Epithelial cell of esophagus (primary cell): ENCODE results near the gene NDUFB5.

Experiments
- DNase-seq: peaks from one replicate; pipeline ENCODE4 v3.0.0; 2010; ENCODE audit warnings: low read depth
- H3K4me3 ChIP-seq: 2 replicates; pipeline ENCODE4 v1.5.1; 2011; ENCODE audit warnings: mild to moderate bottlenecking, low read length, control low read depth
- TF ChIP-seq, protein P1 (sequence below): IDR thresholded peaks from 2 replicates; pipeline ENCODE4 v1.5.1; 2011; ENCODE audit warnings: low read depth, mild to moderate bottlenecking, low read length, control low read depth, inconsistent platforms; ENCODE audit not compliant: insufficient read depth; ENCODE audit errors: missing control alignments

NDUFB5 gene

DNA sequence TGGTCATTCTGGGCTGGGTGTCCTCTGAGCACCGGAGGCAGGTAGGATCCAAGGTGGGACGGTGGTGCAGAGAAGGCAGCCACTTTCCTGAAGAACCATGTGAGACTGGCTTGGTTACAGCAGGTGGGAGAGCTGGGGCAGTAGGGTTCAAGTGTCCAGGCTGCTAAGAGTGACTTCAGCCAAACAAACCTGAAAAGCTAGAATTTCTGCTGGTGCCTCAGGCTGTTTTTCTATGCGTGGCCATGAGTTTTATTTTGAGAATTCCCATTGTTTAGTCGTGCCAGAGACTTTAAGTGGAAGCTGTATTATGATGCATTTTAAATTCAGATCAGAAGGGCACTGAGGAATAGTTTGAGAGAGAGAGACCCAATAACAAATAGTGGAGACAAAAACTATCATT lies 68.3 kb downstream of the NDUFB5 start:
- DNase-seq: peak; percentile 72
- TF ChIP-seq, protein P1, sequence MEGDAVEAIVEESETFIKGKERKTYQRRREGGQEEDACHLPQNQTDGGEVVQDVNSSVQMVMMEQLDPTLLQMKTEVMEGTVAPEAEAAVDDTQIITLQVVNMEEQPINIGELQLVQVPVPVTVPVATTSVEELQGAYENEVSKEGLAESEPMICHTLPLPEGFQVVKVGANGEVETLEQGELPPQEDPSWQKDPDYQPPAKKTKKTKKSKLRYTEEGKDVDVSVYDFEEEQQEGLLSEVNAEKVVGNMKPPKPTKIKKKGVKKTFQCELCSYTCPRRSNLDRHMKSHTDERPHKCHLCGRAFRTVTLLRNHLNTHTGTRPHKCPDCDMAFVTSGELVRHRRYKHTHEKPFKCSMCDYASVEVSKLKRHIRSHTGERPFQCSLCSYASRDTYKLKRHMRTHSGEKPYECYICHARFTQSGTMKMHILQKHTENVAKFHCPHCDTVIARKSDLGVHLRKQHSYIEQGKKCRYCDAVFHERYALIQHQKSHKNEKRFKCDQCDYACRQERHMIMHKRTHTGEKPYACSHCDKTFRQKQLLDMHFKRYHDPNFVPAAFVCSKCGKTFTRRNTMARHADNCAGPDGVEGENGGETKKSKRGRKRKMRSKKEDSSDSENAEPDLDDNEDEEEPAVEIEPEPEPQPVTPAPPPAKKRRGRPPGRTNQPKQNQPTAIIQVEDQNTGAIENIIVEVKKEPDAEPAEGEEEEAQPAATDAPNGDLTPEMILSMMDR: no peak

DNA sequence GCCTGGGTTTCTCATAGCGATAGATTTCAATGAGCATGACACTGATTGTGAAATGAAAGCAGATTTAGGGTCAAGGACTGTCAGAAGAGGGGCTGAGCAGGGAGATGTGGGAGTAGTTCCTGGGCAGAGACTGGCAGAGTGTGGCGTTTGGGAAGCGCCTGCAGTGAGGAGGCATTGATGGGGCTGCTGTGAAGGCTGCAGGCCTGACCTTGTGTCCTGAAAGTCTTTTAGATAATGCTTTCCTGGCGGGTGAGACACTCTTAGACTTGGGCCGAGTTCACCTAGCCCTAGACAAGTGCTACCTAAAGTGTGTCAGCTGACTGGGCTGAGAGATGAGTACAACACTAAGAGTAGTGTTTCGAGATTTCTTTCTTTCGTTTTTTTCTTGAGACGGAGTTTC lies 68.9 kb downstream of the NDUFB5 start:
- no peak for DNase-seq
- TF ChIP-seq, protein P1: no peak
- no peak overlapping the region for H3K4me3 ChIP-seq

More for the DNA sequence above, 68.3 kb downstream of the NDUFB5 start:
- no peak overlapping the region for H3K4me3 ChIP-seq

DNA sequence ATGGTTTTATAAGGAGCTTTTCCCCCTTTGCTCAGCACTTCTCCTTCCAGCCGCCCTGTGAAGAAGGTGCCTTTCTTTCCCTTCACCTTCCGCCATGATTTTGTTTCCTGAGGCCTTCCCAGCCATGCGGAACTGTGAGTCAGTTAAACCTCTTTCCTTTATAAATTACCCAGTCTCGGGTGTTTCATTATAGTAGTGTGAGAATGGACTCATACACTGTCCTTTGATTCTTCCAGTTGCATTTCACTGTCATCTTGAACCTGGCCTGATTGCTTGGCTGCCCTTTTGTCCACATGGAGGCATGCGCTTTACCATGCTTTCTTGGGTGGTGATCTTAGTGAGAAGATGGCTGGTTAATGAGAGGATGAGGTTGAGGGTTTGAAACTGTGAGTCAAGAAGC lies 71.5 kb downstream of the NDUFB5 start:
- H3K4me3 ChIP-seq: no peak overlapping the region
- no peak for DNase-seq
- TF ChIP-seq, protein P1: no peak
